Neural cell (in vitro differentiated cells): ENCODE data around the gene OR2V1. TPM values are rescaled to one million over a fixed set of nuclear protein-coding genes. Genes with fewer than 3 reads are reported as not detected.

Experiments used
- H2AFZ ChIP-seq: fragments of 200-600, 300-800 bp; sonication (generic), shearing (Covaris generic); 2 replicates; pipeline ENCODE4 v1.6.0; 2014; ENCODE audit warnings: low read depth, mild to moderate bottlenecking, antibody characterized with exemption, low read length, moderate library complexity
- H3F3A ChIP-seq: fragments of 200-600 bp; shearing (Covaris generic); 2 replicates; pipeline ENCODE4 v1.6.1; 2016; ENCODE audit warnings: mild to moderate bottlenecking, moderate library complexity, mixed read lengths, antibody characterized with exemption, low read length; ENCODE audit not compliant: insufficient read depth, poor library complexity, severe bottlenecking
- H3K27ac ChIP-seq: fragments of 200-600, 300-800 bp; sonication (generic), shearing (Covaris generic); 2 replicates; pipeline ENCODE4 v1.5.1; 2014; ENCODE audit warnings: mild to moderate bottlenecking, low read length, moderate library complexity
- H3K27me3 ChIP-seq: fragments of 300-800, 200-600 bp; sonication (generic), shearing (Covaris generic); 2 replicates; pipeline ENCODE4 v1.6.0; 2014; ENCODE audit warnings: mild to moderate bottlenecking, low read depth, low read length, moderate library complexity; ENCODE audit not compliant: insufficient read depth
- H3K36me3 ChIP-seq: fragments of 300-800, 200-600 bp; sonication (generic), shearing (Covaris generic); 2 replicates; pipeline ENCODE4 v1.5.1; 2014; ENCODE audit warnings: mild to moderate bottlenecking, antibody characterized with exemption, low read length, moderate library complexity; ENCODE audit not compliant: insufficient read depth
- H3K4me2 ChIP-seq: fragments of 300-800, 200-600 bp; sonication (generic), shearing (Covaris generic); 2 replicates; pipeline ENCODE4 v1.6.0; 2014; ENCODE audit warnings: mild to moderate bottlenecking, low read length
- H3K4me3 ChIP-seq: fragments of 300-800, 200-600 bp; sonication (generic), shearing (Covaris generic); 2 replicates; pipeline ENCODE4 v1.5.1; 2014; ENCODE audit warnings: mild to moderate bottlenecking, low read length, moderate library complexity
- H3K79me2 ChIP-seq: fragments of 200-600 bp; shearing (Covaris generic); replicated peaks from 2 replicates; pipeline ENCODE4 v1.6.0; 2014; ENCODE audit warnings: mild to moderate bottlenecking, low read length, moderate library complexity; ENCODE audit not compliant: insufficient read depth
- H3K9ac ChIP-seq: fragments of 300-800, 200-600 bp; sonication (generic), shearing (Covaris generic); 2 replicates; pipeline ENCODE4 v1.6.1; 2016; ENCODE audit warnings: mild to moderate bottlenecking, low read length, mixed read lengths
- H3K9me2 ChIP-seq: fragments of 200-600 bp; shearing (Covaris generic); 2 replicates; pipeline ENCODE4 v1.6.1; 2016; ENCODE audit warnings: mild to moderate bottlenecking, low read length, mixed read lengths; ENCODE audit not compliant: insufficient read depth
- H3K9me3 ChIP-seq: fragments of 200-600, 300-800 bp; sonication (generic), shearing (Covaris generic); 2 replicates; pipeline ENCODE4 v1.6.1; 2016; ENCODE audit warnings: mild to moderate bottlenecking, mixed run types, low read length, moderate library complexity, mixed read lengths
- H4K20me1 ChIP-seq: fragments of 200-600 bp; shearing (Covaris generic); 2 replicates; pipeline ENCODE4 v1.6.1; 2016; ENCODE audit warnings: mild to moderate bottlenecking, mixed run types; ENCODE audit not compliant: insufficient read depth
- EP300 ChIP-seq: fragments of 450-650 bp; conservative IDR thresholded peaks from 2 replicates; pipeline ENCODE4 v1.6.1; 2014; ENCODE audit warnings: antibody characterized with exemption, mild to moderate bottlenecking, moderate library complexity; ENCODE audit not compliant: poor library complexity, severe bottlenecking
- EZH2 ChIP-seq: fragments of 200-600, 300-800 bp; shearing (Covaris generic), sonication (generic); IDR thresholded peaks from 2 replicates; pipeline ENCODE4 v1.6.1; 2014; ENCODE audit warnings: antibody characterized with exemption, low read length, borderline replicate concordance, mild to moderate bottlenecking; ENCODE audit not compliant: insufficient read depth, poor library complexity, severe bottlenecking
- MXI1 ChIP-seq: fragments of 450-650 bp; conservative IDR thresholded peaks from 2 replicates; pipeline ENCODE4 v1.6.1; 2014; ENCODE audit warnings: antibody characterized with exemption, mild to moderate bottlenecking; ENCODE audit not compliant: poor library complexity, severe bottlenecking
- POLR2AphosphoS5 ChIP-seq: IDR thresholded peaks from 2 replicates; pipeline ENCODE4 v1.6.1; 2012
- RAD21 ChIP-seq: fragments of 450-650 bp; conservative IDR thresholded peaks from 2 replicates; pipeline ENCODE4 v1.6.1; 2014; ENCODE audit warnings: antibody characterized with exemption, mild to moderate bottlenecking, moderate library complexity
- SMC3 ChIP-seq: fragments of 450-650 bp; conservative IDR thresholded peaks from 2 replicates; pipeline ENCODE4 v1.6.1; 2014; ENCODE audit warnings: antibody characterized with exemption, mild to moderate bottlenecking, moderate library complexity; ENCODE audit not compliant: poor library complexity
- TAF1 ChIP-seq: IDR thresholded peaks from 2 replicates; pipeline ENCODE4 v1.6.1; 2012; ENCODE audit warnings: low read depth
- polyA plus RNA-seq: library from polyadenylated mRNA; depleted of rRNA; stranded (reverse); fragments of >200 nt; gene quantifications from 2 replicates; pipeline ENCODE4 v1.2.3, GENCODE V29; 2014
- TF ChIP-seq, protein P1 (sequence below): IDR thresholded peaks from 2 replicates; pipeline ENCODE4 v1.6.1; 2012; ENCODE audit warnings: borderline replicate concordance
- TF ChIP-seq, protein P2 (sequence below): fragments of 450-650 bp; IDR thresholded peaks from 2 replicates; pipeline ENCODE4 v1.5.1; 2014; ENCODE audit warnings: antibody characterized with exemption, mild to moderate bottlenecking, moderate library complexity; ENCODE audit not compliant: poor library complexity, severe bottlenecking

Gene OR2V1
- polyA plus RNA-seq, 1 donor from 2014 or later = not detected

DNA sequence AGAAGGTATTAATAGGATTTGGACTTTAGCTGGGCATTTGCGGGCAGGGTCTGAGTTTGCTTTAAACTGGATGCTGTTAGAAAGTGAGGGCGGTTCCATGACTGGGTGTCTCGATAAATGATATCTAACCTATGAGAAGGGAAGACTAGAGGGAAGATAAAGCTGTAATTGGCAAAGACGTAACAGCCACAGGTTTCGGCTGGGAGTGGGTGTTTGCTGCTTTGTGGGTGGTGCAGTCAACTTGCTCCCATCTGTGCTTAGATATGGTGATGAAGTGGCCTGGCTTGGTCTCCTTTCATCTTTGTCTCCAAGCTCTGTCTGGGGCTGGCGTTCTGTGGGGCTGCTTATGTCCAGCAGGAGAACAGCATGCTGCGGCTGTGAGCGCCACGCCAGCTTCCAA lies 23.3 kb downstream of the OR2V1 start:
- no peaks in the 10 kb centered on the region for H3K36me3 ChIP-seq
- H3K4me3 ChIP-seq = no peak overlapping the region
- H3K9ac ChIP-seq = no peak overlapping the region
- H3K4me2 ChIP-seq = no peak overlapping the region
- H3K27ac ChIP-seq = no peak overlapping the region
- H3F3A ChIP-seq = no peaks in the 10 kb centered on the region
- H3K79me2 ChIP-seq = no peaks in the 10 kb centered on the region
- H4K20me1 ChIP-seq = no peaks in the 10 kb centered on the region
- no peaks in the 10 kb centered on the region for H3K9me2 ChIP-seq
- no peak overlapping the region for H2AFZ ChIP-seq
- H3K27me3 ChIP-seq = peaks cover 23% of the 10 kb centered on the region
- no peak for TF ChIP-seq EZH2
- no peak for TF ChIP-seq TAF1
- no peak for TF ChIP-seq POLR2AphosphoS5
- TF ChIP-seq EP300 = no peak
- TF ChIP-seq, protein P1, sequence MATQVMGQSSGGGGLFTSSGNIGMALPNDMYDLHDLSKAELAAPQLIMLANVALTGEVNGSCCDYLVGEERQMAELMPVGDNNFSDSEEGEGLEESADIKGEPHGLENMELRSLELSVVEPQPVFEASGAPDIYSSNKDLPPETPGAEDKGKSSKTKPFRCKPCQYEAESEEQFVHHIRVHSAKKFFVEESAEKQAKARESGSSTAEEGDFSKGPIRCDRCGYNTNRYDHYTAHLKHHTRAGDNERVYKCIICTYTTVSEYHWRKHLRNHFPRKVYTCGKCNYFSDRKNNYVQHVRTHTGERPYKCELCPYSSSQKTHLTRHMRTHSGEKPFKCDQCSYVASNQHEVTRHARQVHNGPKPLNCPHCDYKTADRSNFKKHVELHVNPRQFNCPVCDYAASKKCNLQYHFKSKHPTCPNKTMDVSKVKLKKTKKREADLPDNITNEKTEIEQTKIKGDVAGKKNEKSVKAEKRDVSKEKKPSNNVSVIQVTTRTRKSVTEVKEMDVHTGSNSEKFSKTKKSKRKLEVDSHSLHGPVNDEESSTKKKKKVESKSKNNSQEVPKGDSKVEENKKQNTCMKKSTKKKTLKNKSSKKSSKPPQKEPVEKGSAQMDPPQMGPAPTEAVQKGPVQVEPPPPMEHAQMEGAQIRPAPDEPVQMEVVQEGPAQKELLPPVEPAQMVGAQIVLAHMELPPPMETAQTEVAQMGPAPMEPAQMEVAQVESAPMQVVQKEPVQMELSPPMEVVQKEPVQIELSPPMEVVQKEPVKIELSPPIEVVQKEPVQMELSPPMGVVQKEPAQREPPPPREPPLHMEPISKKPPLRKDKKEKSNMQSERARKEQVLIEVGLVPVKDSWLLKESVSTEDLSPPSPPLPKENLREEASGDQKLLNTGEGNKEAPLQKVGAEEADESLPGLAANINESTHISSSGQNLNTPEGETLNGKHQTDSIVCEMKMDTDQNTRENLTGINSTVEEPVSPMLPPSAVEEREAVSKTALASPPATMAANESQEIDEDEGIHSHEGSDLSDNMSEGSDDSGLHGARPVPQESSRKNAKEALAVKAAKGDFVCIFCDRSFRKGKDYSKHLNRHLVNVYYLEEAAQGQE = no peak
- TF ChIP-seq, protein P2, sequence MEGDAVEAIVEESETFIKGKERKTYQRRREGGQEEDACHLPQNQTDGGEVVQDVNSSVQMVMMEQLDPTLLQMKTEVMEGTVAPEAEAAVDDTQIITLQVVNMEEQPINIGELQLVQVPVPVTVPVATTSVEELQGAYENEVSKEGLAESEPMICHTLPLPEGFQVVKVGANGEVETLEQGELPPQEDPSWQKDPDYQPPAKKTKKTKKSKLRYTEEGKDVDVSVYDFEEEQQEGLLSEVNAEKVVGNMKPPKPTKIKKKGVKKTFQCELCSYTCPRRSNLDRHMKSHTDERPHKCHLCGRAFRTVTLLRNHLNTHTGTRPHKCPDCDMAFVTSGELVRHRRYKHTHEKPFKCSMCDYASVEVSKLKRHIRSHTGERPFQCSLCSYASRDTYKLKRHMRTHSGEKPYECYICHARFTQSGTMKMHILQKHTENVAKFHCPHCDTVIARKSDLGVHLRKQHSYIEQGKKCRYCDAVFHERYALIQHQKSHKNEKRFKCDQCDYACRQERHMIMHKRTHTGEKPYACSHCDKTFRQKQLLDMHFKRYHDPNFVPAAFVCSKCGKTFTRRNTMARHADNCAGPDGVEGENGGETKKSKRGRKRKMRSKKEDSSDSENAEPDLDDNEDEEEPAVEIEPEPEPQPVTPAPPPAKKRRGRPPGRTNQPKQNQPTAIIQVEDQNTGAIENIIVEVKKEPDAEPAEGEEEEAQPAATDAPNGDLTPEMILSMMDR = no peak
- TF ChIP-seq RAD21 = no peak
- TF ChIP-seq SMC3 = no peak
- no peak for TF ChIP-seq MXI1
- no peaks in the 10 kb centered on the region for H3K9me3 ChIP-seq

DNA sequence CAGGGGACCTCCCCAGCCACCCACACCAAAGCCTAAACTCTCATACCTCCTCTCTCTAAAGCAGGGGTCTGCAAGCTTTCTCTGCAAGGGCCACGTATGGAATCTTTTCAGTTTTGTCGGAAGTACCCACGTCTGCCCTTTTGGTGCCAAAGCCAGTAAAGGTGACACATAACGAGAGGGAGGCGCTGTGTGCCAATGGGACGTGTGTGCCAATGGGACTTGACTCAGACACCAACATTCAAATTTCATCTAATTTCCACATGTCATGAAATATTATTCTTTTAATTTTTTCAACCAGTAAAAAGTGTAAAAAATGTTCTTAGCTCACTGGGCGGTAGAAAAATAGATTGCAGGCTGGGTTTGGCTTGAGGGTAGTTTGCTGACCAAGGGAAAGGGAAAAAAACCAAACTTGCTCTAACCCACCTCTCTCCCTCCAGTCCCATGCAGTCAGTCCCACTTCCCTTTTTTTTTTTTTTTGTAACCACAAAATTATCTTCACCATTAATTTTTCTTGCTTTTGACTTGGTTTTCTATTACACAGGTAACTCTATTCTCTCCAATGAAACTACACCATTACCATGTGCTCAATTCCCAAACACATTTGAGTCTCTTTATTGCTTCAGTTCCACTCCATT lies 25.5 kb downstream of the OR2V1 start:
- H3K36me3 ChIP-seq = no peaks in the 10 kb centered on the region

More for the DNA sequence above, 25.5 kb downstream of the OR2V1 start:
- Histone ChIP-seq H3K9me2 (no peaks in the 10 kb centered on the region), H3K4me3 (no peak overlapping the region), H3K9ac (no peak overlapping the region), H3K27ac (no peak overlapping the region), H3K4me2 (no peak overlapping the region), H2AFZ (no peak overlapping the region), H3K9me3 (no peaks in the 10 kb centered on the region), H3K27me3 (peaks cover 24% of the 10 kb centered on the region), H3K79me2 (no peaks in the 10 kb centered on the region), H3F3A (no peaks in the 10 kb centered on the region), H4K20me1 (no peaks in the 10 kb centered on the region)
- TF ChIP-seq MXI1 = no peak
- no peak for TF ChIP-seq TAF1
- TF ChIP-seq, protein P2 = no peak
- no peak for TF ChIP-seq EZH2
- TF ChIP-seq, protein P1 = no peak
- TF ChIP-seq SMC3 = no peak
- no peak for TF ChIP-seq EP300
- TF ChIP-seq RAD21 = no peak
